GM12875 (cell line): ENCODE measurements around the gene CYP26B1.

ENCODE experiments used
- H3K4me3 ChIP-seq: one replicate; pipeline ENCODE4 v1.5.1; 2011; ENCODE audit warnings: low read depth, low read length, control low read depth
- TF ChIP-seq, protein P1 (sequence below): IDR thresholded peaks from 2 replicates; pipeline ENCODE4 v1.5.1; 2011; ENCODE audit warnings: low read depth, mild to moderate bottlenecking, control low read depth, inconsistent platforms, low read length, moderate library complexity, borderline replicate concordance; ENCODE audit not compliant: insufficient read depth

Gene CYP26B1

GRCh38 chr2:72129681-72130340 is 17.9 kb downstream of the CYP26B1 start:
- no peak overlapping the region for H3K4me3 ChIP-seq
- TF ChIP-seq, protein P1, sequence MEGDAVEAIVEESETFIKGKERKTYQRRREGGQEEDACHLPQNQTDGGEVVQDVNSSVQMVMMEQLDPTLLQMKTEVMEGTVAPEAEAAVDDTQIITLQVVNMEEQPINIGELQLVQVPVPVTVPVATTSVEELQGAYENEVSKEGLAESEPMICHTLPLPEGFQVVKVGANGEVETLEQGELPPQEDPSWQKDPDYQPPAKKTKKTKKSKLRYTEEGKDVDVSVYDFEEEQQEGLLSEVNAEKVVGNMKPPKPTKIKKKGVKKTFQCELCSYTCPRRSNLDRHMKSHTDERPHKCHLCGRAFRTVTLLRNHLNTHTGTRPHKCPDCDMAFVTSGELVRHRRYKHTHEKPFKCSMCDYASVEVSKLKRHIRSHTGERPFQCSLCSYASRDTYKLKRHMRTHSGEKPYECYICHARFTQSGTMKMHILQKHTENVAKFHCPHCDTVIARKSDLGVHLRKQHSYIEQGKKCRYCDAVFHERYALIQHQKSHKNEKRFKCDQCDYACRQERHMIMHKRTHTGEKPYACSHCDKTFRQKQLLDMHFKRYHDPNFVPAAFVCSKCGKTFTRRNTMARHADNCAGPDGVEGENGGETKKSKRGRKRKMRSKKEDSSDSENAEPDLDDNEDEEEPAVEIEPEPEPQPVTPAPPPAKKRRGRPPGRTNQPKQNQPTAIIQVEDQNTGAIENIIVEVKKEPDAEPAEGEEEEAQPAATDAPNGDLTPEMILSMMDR = no peak

GRCh38 chr2:72128843-72129227 is 18.8 kb downstream of the CYP26B1 start:
- TF ChIP-seq, protein P1 = no peak
- no peak overlapping the region for H3K4me3 ChIP-seq

DNA sequence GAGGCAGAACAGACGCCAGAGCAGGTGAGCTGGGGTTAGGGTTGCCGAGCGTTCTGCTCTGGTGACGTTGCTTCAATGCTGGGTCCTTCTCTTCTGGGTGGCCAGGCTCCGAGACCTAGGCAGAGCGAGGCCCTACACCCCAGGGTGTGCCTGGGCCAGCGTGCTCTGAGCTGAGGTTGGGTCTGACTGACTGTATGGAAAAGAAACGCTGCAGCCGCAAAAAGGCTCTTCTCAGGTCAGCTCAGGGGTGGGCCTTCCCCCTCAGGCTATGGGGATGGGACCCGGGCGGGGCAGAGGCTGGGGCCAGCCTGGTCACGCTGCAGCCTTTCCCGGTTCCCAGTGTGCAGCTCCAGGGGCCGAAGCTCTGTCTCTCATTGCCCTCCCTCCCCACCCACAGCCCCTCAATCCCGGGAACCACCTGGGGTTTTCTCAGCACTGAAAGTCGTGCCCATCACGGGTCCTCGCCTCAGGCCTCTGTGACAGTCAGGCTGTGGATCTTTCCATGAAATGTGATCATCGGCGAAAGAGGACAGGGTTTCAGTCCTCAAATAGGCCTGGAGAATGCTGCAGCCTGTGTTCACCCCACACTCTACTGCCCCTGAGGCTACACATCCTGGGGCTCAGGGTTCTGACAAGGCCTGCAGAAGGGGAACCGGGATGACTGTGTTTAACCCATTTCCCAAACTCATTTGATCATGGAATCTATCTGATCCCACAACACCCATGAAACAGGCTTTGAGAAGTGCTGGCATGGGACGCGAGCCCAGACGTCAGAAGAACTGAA is 19.4 kb downstream of the CYP26B1 start:
- H3K4me3 ChIP-seq = no peak overlapping the region
- TF ChIP-seq, protein P1 = no peak

DNA sequence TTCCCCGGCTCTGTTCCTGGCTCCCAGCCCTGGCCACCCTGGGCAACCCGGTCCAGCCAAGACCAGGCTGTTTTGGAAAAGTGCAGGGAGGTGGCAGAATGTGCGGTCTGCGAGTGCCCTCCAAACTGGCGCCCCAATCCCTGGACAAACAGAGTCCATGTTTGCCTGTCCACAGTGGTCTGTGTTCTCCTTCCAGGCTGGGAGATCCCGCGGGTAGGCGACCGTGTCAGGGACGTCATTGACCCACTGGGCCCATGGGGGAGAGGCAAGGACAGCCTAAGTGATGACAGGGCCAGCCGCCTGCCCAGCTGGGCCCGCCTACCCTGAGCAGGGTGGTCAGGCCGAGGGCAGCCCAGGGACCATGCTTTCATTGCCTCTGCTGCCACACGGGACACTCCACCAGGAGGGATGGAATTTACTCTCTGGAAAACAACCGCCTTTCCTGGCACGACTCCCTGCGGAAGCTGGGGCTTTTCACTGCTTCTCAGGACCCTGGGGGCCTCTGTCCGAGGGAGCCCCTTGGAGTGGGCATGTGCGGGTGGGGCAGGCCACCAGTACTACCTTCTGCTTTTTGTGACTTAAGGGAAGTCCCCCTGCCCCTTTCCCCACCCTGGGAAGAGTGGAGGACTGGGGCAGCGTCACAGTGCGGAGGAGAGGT is 20.1 kb downstream of the CYP26B1 start:
- H3K4me3 ChIP-seq = no peak overlapping the region
- TF ChIP-seq, protein P1 = no peak

DNA sequence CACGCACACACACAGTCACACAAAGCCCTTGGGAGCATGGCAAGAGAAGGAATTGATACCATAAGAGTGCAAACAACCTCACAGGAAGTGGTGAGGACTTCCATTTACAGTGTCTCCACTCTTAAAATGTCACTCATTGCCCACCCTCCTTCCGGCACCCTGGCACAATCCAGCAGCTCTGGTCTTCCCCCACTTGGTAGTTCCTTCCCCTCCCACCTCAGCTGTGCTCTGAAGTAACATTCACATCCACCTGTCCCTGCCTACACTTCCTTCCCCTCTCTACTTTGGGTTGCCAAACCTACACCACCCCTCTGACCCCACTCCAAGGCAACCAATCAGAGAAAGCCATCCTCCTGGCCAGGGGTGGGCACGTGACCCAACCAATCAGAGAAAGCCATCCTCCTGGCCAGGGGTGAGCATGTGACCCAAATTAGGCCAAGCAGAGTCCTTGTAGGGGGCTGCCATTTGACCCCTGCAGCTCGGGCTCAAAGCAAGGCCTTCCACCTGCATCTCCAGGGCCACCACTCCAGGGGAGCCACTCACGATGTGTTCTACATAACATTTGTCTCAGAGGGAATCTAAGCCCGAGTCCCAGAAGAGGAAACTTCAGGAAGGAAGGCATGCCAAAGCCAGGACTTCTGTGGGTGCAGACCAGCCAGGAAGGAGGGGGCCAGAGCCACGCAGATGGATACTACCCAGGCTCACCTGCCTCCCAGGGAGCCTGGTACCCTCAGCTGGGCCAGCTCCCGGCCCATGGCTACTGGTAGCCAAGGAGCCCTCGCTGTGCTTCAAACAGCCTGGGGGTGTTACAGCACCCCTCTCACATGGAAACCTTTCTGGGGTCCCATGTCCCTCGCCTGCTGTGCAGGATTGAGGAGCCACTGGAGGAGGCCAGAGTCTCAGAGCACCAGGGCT is 21.2 kb downstream of the CYP26B1 start:
- TF ChIP-seq, protein P1 = no peak
- no peak overlapping the region for H3K4me3 ChIP-seq

- no peak overlapping the region for H3K4me3 ChIP-seq
- TF ChIP-seq, protein P1 = no peak
Observed at GRCh38 chr2:72124376-72124775, 23.3 kb downstream of the CYP26B1 start.
